ENCODE results near the gene FGGY.

GRCh38 chr1:59248758-59249157 lies 48.1 kb upstream of the FGGY start:
- TF ChIP-seq EZH2 (IDR thresholded peaks at IDR 0.05) (no peak), CTCF (IDR thresholded peaks at IDR 0.05) (no peak)

Measured in neural progenitor cell (in vitro differentiated cells).